ENCODE data around the gene TSC2.
A peak's percentile ranks its signal among the peaks of the same experiment; 100 is the strongest.
"Not testable (repeated sequence)": the region's sequence is repeated elsewhere in the genome, so short reads cannot be mapped to it uniquely, and the experiment has no call there.

Gene TSC2

DNA sequence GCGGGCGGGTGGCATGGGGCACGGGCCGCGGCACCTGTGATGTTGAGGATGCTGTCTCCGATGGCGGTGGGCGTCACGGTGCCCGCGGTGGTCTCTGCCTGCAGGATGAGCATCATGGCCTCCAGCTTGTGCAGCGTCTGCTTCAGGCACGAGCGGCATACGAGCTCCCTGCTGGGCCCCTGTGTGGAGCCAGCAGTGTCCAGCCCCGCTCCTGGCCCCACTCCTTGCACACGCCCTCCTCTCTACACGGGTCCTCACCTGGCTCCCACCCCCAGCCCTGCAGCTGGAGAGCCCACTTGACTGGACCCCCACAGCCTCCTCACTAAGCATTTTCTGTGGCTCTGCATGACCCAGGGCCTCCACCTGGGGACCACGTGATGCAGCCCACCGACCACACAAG, 56.7 kb downstream of the TSC2 start:
- not testable (repeated sequence) for DNase-seq (ENCODE audit: low read depth, low spot score)

DNA sequence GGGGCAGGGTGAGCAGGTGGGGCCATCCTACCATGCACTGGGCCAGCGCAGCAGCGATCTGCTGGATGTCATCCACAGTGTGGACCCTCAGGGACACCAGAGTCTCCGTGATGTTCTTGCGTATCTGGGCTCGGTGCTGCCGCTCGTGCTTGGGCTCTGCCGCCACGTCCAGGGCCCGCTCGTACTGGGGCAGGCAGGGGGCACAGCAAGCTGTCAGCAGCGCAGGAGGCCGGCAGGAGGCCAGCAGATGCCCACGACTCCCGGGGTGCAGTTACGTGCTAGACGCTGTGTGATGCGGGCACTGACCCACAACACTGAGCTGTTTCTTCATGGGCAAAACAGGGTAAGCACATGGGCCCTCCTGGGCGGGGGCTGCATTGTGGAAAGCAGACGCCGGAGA, 57.5 kb downstream of the TSC2 start:
- not testable (repeated sequence) for DNase-seq (ENCODE audit: low read depth, low spot score)

DNA sequence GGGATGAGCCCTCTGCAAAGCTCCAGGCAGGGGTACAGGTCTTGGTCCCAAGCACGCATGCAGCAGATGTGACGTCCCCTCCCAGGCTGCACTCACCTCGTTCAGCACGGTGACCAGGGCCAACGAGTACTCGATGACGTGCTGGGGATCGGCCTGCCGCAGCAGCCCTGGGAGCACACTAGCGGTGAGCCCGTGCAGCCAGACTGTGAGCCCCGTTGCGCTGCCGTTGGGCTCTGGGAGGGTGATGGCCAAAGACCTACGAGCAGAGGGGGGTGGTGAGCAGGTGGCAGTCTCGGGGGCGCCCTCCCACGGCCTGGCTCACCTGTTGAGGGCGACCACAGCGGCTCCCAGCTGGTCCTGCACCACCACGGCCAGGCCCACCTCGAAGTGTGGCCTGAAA, 58.0 kb downstream of the TSC2 start:
- DNase-seq (ENCODE audit: low read depth, low spot score): not testable (repeated sequence)

DNA sequence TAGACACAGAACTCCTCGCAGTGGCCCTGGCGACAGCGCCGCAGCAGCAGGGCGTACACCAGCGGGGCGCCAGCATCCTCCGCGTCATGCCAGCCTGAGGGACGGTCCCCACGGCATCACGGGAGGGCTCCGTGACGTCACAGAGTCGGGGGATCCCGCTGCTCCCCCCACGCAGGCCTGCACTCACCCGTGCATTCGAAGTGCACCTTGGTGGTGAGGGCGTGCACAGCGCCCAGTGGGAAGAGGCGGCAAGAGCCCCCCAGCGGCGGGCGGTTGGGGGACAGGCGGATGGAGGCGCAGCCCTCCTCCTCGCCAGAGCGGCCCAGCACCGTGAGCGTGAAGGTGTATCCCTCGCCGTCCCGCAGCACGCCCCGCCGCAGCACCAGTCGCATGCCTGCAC, 58.4 kb downstream of the TSC2 start:
- not testable (repeated sequence) for DNase-seq (ENCODE audit: low read depth, low spot score)

- not testable (repeated sequence) for DNase-seq (ENCODE audit: low read depth, low spot score)
Measured at GRCh38 chr16:2107121-2107790, 59.5 kb downstream of the TSC2 start.

- not testable (repeated sequence) for DNase-seq (ENCODE audit: low read depth, low spot score)
Measured at GRCh38 chr16:2107791-2108125, 60.0 kb downstream of the TSC2 start.

DNA sequence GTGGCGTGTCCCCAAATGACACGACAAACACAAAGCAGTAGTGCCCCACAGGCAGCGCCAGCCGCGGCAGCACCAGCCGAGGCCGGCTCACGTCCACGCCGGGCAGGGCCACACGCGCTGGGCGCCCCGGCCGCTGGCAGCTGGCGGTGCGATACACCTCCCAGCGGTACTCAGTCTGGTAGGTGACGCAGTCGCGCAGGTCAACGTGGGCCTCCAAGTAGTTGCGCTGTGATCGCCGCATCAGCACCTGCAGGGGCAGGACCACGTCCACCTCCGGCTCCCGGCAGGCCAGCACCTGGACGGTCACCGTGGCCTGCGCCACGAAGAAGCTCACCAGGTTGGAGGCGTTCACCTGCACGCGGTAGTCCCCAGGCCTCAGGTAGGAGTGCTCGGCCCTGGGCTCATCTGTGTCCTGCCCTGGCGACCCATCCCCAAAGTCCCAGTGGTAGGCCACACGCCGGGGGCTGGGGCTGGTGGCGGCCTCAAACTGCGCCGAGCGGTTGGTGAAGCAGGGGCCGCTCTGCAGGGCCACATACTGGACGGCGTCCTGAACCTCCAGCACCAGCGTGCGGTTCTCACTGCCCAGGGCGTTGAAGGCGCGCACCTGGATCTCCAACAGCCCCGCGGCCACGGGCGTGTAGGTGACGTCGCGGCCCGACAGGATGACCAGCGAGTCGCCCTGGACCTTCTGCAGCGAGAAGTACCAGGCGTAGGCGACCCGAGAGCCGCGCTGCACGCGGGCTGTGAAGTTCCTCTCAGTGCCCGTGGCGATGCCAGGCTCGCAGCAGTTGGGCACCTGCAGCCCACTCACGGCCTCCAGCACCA, 60.9 kb downstream of the TSC2 start:
- DNase-seq (ENCODE audit: low read depth, low spot score): not testable (repeated sequence)

DNA sequence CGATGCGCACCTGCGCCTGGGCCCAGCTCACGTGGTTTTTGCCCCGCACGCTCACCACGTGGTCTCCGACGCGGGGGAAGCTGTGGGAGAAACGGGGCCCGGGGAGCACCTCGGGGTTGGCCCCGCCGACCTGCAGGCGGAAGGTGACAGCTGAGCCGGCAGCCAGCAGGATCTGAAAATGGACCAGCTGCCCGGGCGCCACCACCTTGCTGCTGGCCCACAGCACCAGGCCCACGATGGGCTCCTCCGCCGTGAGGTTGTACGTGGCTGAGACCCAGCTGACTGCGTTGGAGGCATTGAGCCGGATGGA, 61.4 kb downstream of the TSC2 start:
- DNase-seq (ENCODE audit: low read depth, low spot score): not testable (repeated sequence)

GRCh38 chr16:2109872-2110271, 62.1 kb downstream of the TSC2 start:
- DNase-seq (ENCODE audit: low read depth, low spot score): not testable (repeated sequence)

DNA sequence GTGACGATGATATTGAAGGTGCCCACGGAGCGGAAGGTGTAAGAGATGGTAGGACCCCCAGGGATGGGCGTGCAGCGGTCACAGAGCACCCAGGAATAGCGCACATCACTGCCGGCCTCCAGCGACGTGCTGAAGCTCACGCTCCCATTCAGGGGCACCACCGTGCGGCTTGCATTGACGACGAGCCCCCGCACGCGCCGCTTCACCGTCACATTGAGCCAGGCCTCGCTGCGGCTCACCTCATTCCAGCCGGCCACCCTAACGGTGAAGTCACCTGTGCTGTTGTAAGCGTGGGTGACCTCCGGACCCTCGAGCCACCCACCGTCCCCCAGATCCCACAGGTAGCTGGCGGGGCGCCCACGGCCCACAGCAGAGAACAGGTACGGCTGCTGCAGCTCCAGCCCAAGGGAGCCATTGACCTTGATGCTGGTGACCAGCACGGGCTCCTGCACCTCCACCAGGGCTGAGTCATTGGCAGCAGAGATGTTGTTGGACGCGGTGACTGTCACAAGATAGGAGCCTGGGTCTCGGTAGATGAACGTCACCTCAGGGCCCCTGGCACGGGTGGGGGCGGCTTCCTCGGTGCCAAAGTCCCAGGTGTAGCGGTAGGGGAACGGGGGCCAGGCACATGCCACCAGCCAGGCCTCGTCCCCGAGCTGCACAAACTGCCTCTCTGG, 62.7 kb downstream of the TSC2 start:
- not testable (repeated sequence) for DNase-seq (ENCODE audit: low read depth, low spot score)

DNA sequence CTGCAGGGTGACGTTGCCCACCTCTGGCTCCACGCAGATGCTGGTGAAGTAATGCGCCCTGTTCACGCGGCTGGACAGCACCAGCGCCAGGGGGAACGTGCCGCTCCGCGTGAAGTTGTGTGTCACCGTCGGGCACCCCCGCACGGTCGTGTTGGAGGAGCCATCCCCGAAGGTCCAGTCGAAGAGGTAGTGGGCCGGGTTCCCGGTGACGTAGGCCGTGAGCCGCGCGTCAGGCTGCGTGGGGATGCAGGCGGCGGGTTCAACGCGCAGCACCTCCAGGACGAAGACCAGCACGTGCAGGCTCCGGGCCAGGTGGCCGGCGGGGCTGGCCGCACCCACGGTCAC, 63.2 kb downstream of the TSC2 start:
- not testable (repeated sequence) for DNase-seq (ENCODE audit: low read depth, low spot score)

DNA sequence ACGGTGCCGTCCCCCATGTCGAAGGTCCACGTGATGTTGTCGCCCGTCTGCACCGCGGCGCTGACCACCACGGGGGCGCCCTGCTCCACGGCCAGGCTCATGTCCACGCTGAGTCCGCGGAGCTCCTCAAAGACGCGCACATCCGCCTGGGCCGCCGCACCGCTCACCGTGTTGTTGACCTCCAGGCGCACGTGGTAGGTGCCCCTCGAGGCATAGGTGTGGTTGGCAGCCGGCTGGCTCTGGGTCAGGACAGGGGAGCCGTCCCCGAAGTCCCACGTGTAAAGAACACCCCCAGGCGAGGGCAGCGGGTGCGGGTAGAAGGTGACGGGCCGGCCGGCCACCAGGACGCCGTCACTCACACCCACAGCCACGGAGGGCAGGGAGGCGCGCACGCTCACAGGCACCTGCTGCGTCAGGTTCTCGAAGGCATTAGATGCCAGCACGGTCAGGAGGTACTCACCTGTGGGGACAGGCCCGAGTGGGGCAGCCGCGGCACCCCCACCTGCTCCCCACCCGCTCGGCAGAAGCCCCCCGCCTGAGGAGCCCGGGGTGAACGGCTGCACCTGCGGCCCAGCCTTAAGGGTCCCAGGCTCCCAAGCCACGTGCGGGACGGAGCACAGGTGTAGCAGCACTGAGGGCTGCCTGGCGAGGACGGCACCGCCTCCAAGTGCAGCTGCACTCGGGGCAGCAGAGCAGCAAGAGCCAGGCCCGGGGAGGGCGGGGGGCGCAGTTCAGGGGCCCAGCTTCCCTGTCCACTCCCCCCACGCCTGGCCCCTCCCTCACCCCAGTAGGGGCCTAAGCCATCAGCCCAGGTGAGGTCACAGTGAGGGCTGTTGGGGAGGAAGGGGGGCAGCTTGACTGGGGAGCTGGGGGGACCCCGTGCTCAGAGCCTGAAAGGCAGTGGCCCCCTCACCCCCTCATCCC, 63.9 kb downstream of the TSC2 start:
- DNase-seq (ENCODE audit: low read depth, low spot score): not testable (repeated sequence)

- not testable (repeated sequence) for DNase-seq (ENCODE audit: low read depth, low spot score)
Measured at GRCh38 chr16:2112539-2113106, 64.8 kb downstream of the TSC2 start.

GRCh38 chr16:2114225-2114624, 66.4 kb downstream of the TSC2 start:
- not testable (repeated sequence) for DNase-seq (ENCODE audit: low read depth, low spot score)

GRCh38 chr16:2114885-2115590, 67.3 kb downstream of the TSC2 start:
- DNase-seq (ENCODE audit: low read depth, low spot score): not testable (repeated sequence)

DNA sequence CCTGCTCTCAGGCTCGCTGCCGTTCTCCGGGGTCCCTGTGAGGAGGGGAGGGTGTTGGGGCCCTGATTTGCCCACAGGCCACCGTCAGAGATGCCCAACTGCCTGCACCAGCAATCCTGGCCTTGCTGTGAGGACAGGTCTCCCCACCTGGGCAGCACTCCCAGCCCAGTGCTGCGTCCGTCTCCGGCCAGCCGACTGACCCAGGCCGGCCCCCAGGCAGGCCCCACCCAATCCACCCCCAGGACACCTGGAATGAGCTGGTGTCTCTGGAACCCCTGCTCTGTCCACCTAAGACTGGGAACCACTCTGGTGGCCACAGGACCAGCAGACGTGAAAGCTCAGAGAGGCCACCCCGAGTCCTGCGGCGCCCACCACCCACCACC, 67.8 kb downstream of the TSC2 start:
- no peak for DNase-seq (ENCODE audit: low read depth, low spot score)

DNA sequence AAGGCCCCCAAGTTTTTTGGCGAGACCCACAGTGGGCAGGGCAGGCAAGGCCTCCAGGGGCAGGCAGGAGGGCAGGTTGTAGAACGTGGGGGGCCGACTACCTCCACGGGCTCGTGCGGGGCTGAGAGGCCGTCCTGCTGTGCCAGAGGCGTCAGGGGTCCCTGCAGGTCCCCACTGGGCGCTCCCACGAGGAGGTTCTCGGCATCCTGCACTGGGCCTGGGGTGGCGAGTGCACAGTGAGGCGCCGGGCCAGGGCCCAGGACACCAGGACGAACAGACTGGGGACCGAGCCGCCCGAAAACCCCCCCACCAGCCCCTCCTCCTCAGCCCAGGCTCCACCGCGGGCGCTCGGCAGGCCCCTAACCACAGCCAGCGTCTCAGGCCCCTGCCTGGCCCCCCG, 68.6 kb downstream of the TSC2 start:
- DNase-seq (ENCODE audit: low read depth, low spot score): not testable (repeated sequence)

- not testable (repeated sequence) for DNase-seq (ENCODE audit: low read depth, low spot score)
Measured at GRCh38 chr16:2117341-2117740, 69.6 kb downstream of the TSC2 start.

DNA sequence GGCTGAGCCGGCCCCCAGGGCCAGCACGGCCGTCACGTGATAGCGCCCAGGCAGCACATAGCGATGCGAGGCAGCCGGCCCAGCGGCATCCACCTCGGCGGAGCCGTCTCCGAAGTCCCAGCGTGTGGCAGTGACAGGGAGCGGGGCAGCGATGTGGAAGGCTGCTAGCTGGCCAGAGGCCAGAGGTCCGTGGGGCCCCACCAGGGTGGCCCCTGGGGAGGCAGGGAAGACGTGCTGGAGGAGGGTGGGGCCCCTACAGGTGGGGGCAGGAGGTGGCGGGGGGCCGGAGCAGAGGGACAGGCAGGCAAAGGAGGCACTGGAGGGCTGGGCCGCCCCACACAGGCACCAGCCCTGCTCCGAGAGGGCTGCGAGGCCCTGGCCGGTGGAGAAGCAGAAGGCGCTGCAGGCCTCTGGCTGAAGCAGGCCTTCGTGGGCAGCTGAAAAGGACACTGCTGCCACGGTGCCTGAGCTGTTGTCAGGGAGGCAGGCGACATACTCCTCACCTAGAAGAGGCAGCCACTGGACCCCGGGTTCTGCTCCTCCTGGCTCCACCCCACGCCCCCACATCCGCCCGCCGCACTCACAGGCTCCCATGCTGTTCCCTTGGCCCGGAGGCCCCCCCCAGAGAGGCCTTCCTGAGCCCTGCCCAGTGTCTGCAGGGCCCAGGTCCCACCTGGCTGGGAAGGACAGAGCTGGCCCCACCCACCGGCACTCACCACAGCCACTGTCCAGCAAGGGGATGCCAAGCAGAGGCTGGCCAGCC, 70.4 kb downstream of the TSC2 start:
- not testable (repeated sequence) for DNase-seq (ENCODE audit: low read depth, low spot score)

- DNase-seq (ENCODE audit: low read depth, low spot score): peak; percentile 78
Measured at GRCh38 chr16:2121325-2121724, 73.5 kb downstream of the TSC2 start.

Measured in astrocyte of the hippocampus (primary cell).